NT2/D1 (cell line): ENCODE results near the gene EFCAB5.

Source experiments
- YY1 ChIP-seq: IDR thresholded peaks from 2 replicates; pipeline ENCODE4 v1.6.1; 2011; ENCODE audit not compliant: insufficient read length, insufficient read depth
- ZNF274 ChIP-seq: IDR thresholded peaks from 2 replicates; pipeline ENCODE4 v1.6.1; 2011; ENCODE audit warnings: mild to moderate bottlenecking, low read depth, low read length

GRCh38 chr17:30093463-30094147 is 152.2 kb downstream of the EFCAB5 start:
- TF ChIP-seq ZNF274 (no peak), YY1 (no peak)
